Stimulated activated naive CD8-positive, alpha-beta T cell treated with anti-CD3 and anti-CD28 coated beads, Interleukin-15, Interleukin-2, amounts not matched to agents 100 ng/mL and 50 ng/mL, for 24 hours (primary cell): ENCODE data around the gene MAMSTR.

Experiments used
- H3K27ac Mint-ChIP-seq: one replicate; pipeline ENCODE4 v1.8.0; 2021; ENCODE audit warnings: mild to moderate bottlenecking, mixed read lengths
- H3K27me3 Mint-ChIP-seq: one replicate; pipeline ENCODE4 v1.8.0; 2021; ENCODE audit warnings: mixed read lengths
- H3K36me3 Mint-ChIP-seq: one replicate; pipeline ENCODE4 v1.8.0; 2021; ENCODE audit warnings: low read depth, mixed read lengths
- H3K4me1 Mint-ChIP-seq: one replicate; pipeline ENCODE4 v1.8.0; 2021; ENCODE audit warnings: low read depth, mixed read lengths
- H3K4me3 Mint-ChIP-seq: one replicate; pipeline ENCODE4 v1.8.0; 2021; ENCODE audit warnings: mild to moderate bottlenecking, mixed read lengths
- H3K9me3 Mint-ChIP-seq: one replicate; pipeline ENCODE4 v1.8.0; 2021; ENCODE audit warnings: mixed read lengths

Gene MAMSTR

GRCh38 chr19:48672994-48673393 lies 46.5 kb downstream of the MAMSTR start, which contains the start of gene NTN5:
NTN5 (minus strand) TSS chr19:48673017; CDS start chr19:48670986, 2,031 bp downstream.
- Mint-ChIP-seq H3K9me3 (no peaks in the 10 kb centered on the region), H3K27me3 (no peaks in the 10 kb centered on the region), H3K27ac (no peak within 1 kb of the TSS), H3K4me3 (no peak within 1 kb of the TSS), H3K4me1 (peaks cover 7% of the 10 kb centered on the region), H3K36me3 (no peaks in the 10 kb centered on the region)

- H3K27ac Mint-ChIP-seq, result no peak overlapping the region
- H3K27me3 Mint-ChIP-seq, result no peaks in the 10 kb centered on the region
- no peaks in the 10 kb centered on the region for H3K36me3 Mint-ChIP-seq
- H3K4me3 Mint-ChIP-seq, result no peak overlapping the region
- H3K9me3 Mint-ChIP-seq, result no peaks in the 10 kb centered on the region
- peaks cover 7% of the 10 kb centered on the region for H3K4me1 Mint-ChIP-seq
Measured at GRCh38 chr19:48671446-48671995, 48.0 kb downstream of the MAMSTR start.

DNA sequence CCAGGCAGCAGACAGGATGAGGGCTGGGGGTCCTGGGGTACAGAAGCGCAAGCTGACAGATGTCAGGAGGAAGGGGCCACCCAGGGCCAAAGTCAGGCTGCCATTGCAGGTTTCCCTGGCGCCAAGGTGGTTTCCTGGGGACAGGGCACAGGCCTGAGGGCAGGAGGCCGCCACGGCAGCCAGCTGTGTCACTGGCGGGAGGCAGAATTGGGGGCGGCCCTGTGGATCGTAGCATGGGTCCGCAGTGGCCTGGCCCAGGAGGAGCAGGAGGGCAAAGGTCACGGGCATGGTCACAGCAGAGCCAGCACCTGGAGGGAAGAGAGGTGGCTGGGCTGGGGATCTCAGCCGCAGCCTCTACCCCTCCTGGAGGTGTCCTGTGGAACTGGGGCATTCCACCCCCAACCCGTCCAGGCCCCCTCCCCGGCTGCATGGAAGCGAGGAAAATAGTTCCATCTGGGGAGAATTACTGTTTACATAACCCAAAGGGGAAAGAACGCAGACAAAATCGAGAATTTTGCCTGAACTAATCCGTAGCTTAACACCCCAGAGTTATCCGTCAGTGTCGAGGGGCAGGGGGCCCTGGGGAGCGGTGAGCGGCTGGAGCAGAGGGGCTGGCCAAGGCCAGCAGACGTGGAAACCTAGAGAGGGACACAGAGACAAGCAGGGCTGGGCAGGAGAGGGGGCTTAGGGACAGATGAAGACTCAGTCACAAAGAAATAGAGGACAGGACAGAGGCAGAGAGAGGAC lies 48.7 kb downstream of the MAMSTR start:
- no peaks in the 10 kb centered on the region for H3K36me3 Mint-ChIP-seq
- no peak overlapping the region for H3K4me3 Mint-ChIP-seq
- no peaks in the 10 kb centered on the region for H3K27me3 Mint-ChIP-seq
- H3K9me3 Mint-ChIP-seq, result no peaks in the 10 kb centered on the region
- no peak overlapping the region for H3K27ac Mint-ChIP-seq
- H3K4me1 Mint-ChIP-seq, result peaks cover 7% of the 10 kb centered on the region

- no peaks in the 10 kb centered on the region for H3K9me3 Mint-ChIP-seq
Measured at GRCh38 chr19:48669903-48670668, 49.4 kb downstream of the MAMSTR start.

DNA sequence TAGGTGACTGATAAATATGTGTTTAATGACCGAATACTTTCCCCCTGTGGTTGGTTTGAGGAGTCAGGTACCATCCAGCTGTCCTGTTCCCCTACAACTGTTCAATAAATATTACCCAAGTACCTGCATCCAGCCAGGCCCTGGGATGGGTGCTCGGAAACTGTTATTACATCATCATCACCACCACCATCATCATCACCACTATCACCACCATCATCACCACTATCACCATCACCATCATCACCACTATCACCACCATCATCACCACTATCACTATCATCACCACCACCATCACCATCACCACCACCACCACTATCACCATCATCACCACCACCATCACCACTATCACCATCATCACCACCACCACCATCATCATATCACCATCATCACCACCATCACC lies 50.8 kb downstream of the MAMSTR start:
- peak overlapping the region; percentile 29 for H3K27ac Mint-ChIP-seq
- H3K4me1 Mint-ChIP-seq, result no peaks in the 10 kb centered on the region
- no peaks in the 10 kb centered on the region for H3K9me3 Mint-ChIP-seq
- no peaks in the 10 kb centered on the region for H3K27me3 Mint-ChIP-seq
- no peaks in the 10 kb centered on the region for H3K36me3 Mint-ChIP-seq
- no peak overlapping the region for H3K4me3 Mint-ChIP-seq

More at GRCh38 chr19:48669903-48670668, 49.4 kb downstream of the MAMSTR start:
- H3K4me3 Mint-ChIP-seq, result no peak overlapping the region
- no peaks in the 10 kb centered on the region for H3K27me3 Mint-ChIP-seq
- H3K4me1 Mint-ChIP-seq, result peaks cover 2% of the 10 kb centered on the region
- peak overlapping the region; percentile 82 for H3K27ac Mint-ChIP-seq
- H3K36me3 Mint-ChIP-seq, result no peaks in the 10 kb centered on the region

- no peaks in the 10 kb centered on the region for H3K4me1 Mint-ChIP-seq
- no peak overlapping the region for H3K4me3 Mint-ChIP-seq
- H3K36me3 Mint-ChIP-seq, result no peaks in the 10 kb centered on the region
- no peak overlapping the region for H3K27ac Mint-ChIP-seq
- H3K27me3 Mint-ChIP-seq, result no peaks in the 10 kb centered on the region
- H3K9me3 Mint-ChIP-seq, result no peaks in the 10 kb centered on the region
Measured at GRCh38 chr19:48668332-48668731, 51.2 kb downstream of the MAMSTR start.

DNA sequence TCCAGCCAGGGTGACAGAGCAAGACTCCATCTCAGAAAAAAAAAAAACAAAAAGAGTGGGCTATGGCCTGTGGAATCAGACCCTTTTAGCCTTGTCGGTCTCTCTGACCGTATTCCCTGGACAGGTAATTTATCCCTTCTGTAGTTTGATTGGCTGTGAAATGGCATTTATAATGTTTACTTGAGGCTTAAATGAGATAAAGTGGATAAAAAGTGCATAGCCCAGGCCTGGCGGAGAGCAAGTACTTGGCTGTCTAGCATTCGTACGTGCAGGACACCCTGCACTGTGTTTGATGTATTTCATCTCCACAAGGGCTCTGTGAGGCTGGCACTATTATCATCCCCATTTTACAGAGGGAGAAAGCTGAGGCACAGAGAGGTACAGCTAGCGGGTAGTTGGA lies 53.7 kb downstream of the MAMSTR start:
- Mint-ChIP-seq H3K27ac (no peak overlapping the region), H3K27me3 (no peaks in the 10 kb centered on the region), H3K4me1 (peaks cover 6% of the 10 kb centered on the region), H3K36me3 (no peaks in the 10 kb centered on the region), H3K4me3 (no peak overlapping the region), H3K9me3 (no peaks in the 10 kb centered on the region)

DNA sequence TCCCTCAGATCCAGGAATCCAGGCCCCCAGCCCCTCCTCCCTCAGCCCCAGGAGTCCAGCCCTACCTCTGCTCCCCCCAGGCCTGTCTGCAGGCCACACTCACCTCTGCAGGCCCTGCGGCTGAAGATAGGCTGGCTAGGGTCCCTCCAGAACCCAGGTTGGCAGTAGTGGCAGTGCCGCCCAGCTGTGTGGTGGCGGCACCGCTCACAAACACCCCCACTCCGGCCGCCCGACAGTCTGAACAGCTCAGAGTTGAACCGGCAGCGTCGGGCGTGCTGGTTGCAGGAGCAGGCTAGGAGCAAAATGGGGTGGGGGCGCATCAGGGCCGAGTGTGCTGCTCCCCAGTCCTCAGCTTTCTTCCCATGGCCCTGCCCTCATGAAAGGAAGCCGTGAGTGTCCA lies 55.0 kb downstream of the MAMSTR start:
- Mint-ChIP-seq H3K27me3 (no peaks in the 10 kb centered on the region), H3K9me3 (no peaks in the 10 kb centered on the region), H3K4me1 (peaks cover 9% of the 10 kb centered on the region), H3K27ac (no peak overlapping the region), H3K4me3 (no peak overlapping the region), H3K36me3 (no peaks in the 10 kb centered on the region)

DNA sequence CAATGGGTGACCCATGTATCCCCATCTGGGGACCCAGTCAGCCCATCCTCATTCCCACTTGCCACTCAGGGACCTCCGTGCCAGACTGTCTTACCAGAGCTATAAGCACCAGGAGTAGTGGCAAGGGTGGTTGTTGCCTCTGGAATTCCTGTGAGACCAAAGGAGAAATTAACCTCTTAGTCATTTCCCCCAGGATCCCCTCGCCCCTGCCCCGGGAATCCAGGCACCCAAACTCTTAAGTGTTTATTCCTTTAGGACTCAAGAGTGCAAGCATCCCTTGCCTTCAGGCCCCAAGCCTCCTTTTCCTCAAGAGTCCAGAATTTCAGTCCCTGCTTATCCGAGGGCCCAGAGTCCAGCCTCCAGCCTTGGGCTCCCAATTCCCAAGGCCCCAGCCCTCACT lies 55.9 kb downstream of the MAMSTR start:
- H3K27ac Mint-ChIP-seq, result no peak overlapping the region
- no peaks in the 10 kb centered on the region for H3K27me3 Mint-ChIP-seq
- H3K36me3 Mint-ChIP-seq, result no peaks in the 10 kb centered on the region
- peaks cover 9% of the 10 kb centered on the region for H3K4me1 Mint-ChIP-seq
- H3K4me3 Mint-ChIP-seq, result no peak overlapping the region
- H3K9me3 Mint-ChIP-seq, result no peaks in the 10 kb centered on the region
